ENCODE results near the gene LIAS. TPM values are rescaled to one million over a fixed set of nuclear protein-coding genes. Genes with fewer than 3 reads are reported as not detected.

LIAS gene
- total RNA-seq, 2 experiments from 2014 or later: 10.0 to 10.1 TPM

DNA sequence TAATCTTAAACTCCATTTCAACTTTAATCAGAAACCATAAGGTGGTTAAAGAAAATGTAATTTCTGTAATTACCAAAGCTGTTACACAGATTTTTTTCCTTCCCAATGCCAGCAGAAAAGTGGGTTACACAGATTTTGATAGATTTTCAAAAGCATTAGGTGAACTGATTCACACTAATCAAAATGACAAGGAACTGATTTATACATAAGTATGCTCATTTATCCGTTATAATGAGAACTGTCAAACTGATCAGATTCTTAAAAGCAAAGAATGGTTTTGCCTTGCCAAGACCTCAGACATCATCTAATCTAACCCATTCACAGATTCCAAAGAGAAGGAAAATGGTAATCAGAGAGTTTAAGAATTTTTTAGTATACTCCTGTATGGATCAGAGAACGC is 63.2 kb downstream of the LIAS start:
- Histone ChIP-seq H3K4me1 (ENCODE audit: insufficient read depth, low read length) (peaks cover 10% of the 10 kb centered on the region), H3K27me3 (ENCODE audit: control insufficient read depth in 1 of 2, insufficient read depth in 2 of 2, low read length in 2 of 2) (no peaks in the 10 kb centered on the region), H3K36me3 (ENCODE audit: insufficient read depth, low read length) (no peaks in the 10 kb centered on the region), H3K9me3 (ENCODE audit: control insufficient read depth in 1 of 2, insufficient read depth in 1 of 2, low read length in 2 of 2) (no peaks in the 10 kb centered on the region), H3K4me3 (ENCODE audit: low read length) (no peak overlapping the region), H3K27ac (ENCODE audit: low read depth in 1 of 2, low read length in 2 of 2) (no peak overlapping the region)
- H3K27me3 Mint-ChIP-seq: no peaks in the 10 kb centered on the region
- H3K36me3 Mint-ChIP-seq (ENCODE audit: low read depth): no peaks in the 10 kb centered on the region
- ATAC-seq (ENCODE audit: poor library complexity): no peak
- peaks cover 16% of the 10 kb centered on the region for H3K4me1 Mint-ChIP-seq (ENCODE audit: low read depth)
- no peak overlapping the region for H3K4me3 Mint-ChIP-seq
- ChIA-PET CTCF (interaction anchor here (0.7 kb wide), 1 partner anchor 296 kb away, joined by 3 read pairs; no protein-coding TSS in a partner anchor), POLR2A (no interaction called here)
- no peaks in the 10 kb centered on the region for H3K9me3 Mint-ChIP-seq
- TF ChIP-seq, protein P1, sequence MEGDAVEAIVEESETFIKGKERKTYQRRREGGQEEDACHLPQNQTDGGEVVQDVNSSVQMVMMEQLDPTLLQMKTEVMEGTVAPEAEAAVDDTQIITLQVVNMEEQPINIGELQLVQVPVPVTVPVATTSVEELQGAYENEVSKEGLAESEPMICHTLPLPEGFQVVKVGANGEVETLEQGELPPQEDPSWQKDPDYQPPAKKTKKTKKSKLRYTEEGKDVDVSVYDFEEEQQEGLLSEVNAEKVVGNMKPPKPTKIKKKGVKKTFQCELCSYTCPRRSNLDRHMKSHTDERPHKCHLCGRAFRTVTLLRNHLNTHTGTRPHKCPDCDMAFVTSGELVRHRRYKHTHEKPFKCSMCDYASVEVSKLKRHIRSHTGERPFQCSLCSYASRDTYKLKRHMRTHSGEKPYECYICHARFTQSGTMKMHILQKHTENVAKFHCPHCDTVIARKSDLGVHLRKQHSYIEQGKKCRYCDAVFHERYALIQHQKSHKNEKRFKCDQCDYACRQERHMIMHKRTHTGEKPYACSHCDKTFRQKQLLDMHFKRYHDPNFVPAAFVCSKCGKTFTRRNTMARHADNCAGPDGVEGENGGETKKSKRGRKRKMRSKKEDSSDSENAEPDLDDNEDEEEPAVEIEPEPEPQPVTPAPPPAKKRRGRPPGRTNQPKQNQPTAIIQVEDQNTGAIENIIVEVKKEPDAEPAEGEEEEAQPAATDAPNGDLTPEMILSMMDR (IDR thresholded peaks at IDR 0.05): no peak
- intact Hi-C loops (cut with DNase I, micrococcal nuclease): loop anchor here in 1 of 2 experiments (10.0 kb wide), 1 partner anchor 157 kb away; the partner anchor contains the start of gene RFC1
- no peak overlapping the region for H3K27ac Mint-ChIP-seq
- DNase-seq: no peak

DNA sequence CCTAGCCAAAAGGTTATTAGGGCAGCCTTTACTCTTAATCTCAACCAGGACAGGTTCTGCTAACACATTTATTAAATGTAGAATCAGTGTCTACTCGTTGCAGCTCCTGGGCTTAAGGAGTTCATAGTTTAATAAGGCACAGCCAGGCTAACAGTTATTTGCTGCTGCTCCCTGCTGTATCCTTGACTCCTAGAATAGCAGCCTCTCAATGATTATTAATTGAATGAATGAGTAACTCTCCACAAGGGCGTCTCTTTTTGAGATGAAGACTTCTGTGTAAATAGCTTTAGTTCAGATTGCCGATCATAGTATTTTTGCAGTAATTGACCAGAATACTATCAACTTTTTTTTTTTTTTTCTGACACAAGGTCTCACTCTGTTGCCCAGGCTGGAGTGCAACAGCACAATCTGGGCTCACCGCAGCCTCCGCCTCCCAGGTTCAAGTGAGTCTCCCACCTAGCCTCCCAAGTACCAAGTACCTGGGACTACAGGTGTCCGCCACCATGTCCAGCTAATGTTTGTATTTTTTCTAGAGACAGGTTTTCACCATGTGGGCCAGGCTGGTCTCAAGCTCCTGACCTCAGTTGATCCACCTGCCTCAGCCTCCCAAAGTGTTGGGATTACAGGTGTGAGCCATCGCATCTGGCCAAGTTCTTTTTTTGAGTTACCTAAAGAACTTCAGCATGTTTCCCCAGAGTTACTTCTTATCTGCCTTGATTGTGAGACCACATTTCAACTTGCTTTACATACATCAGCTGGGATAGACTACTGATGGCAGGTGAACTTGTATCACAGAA is 65.5 kb downstream of the LIAS start:
- Histone ChIP-seq H3K27ac (ENCODE audit: low read depth in 1 of 2, low read length in 2 of 2) (no peak overlapping the region), H3K4me1 (ENCODE audit: insufficient read depth, low read length) (peaks cover 22% of the 10 kb centered on the region), H3K9me3 (ENCODE audit: control insufficient read depth in 1 of 2, insufficient read depth in 1 of 2, low read length in 2 of 2) (no peaks in the 10 kb centered on the region), H3K27me3 (ENCODE audit: control insufficient read depth in 1 of 2, insufficient read depth in 2 of 2, low read length in 2 of 2) (no peaks in the 10 kb centered on the region), H3K36me3 (ENCODE audit: insufficient read depth, low read length) (no peaks in the 10 kb centered on the region), H3K4me3 (ENCODE audit: low read length) (no peak overlapping the region)
- Mint-ChIP-seq H3K36me3 (ENCODE audit: low read depth) (peaks cover 4% of the 10 kb centered on the region), H3K4me3 (no peak overlapping the region), H3K27me3 (no peaks in the 10 kb centered on the region), H3K9me3 (no peaks in the 10 kb centered on the region), H3K4me1 (ENCODE audit: low read depth) (peaks cover 22% of the 10 kb centered on the region), H3K27ac (no peak overlapping the region)
- TF ChIP-seq, protein P1 (IDR thresholded peaks at IDR 0.05): no peak
- intact Hi-C loops (cut with DNase I, micrococcal nuclease): loop anchor here in 1 of 2 experiments (10.0 kb wide), 1 partner anchor 160 kb away; the partner anchor contains the start of gene RFC1
- ChIA-PET POLR2A (interaction anchor here (1.0 kb wide), 1 partner anchor 454 kb away, joined by 3 read pairs; no protein-coding TSS in a partner anchor), CTCF (interaction anchor here (0.6 kb wide), 1 partner anchor 200 kb away, joined by 3 read pairs; no protein-coding TSS in a partner anchor)
- no peak for DNase-seq
- no peak for ATAC-seq (ENCODE audit: poor library complexity)

DNA sequence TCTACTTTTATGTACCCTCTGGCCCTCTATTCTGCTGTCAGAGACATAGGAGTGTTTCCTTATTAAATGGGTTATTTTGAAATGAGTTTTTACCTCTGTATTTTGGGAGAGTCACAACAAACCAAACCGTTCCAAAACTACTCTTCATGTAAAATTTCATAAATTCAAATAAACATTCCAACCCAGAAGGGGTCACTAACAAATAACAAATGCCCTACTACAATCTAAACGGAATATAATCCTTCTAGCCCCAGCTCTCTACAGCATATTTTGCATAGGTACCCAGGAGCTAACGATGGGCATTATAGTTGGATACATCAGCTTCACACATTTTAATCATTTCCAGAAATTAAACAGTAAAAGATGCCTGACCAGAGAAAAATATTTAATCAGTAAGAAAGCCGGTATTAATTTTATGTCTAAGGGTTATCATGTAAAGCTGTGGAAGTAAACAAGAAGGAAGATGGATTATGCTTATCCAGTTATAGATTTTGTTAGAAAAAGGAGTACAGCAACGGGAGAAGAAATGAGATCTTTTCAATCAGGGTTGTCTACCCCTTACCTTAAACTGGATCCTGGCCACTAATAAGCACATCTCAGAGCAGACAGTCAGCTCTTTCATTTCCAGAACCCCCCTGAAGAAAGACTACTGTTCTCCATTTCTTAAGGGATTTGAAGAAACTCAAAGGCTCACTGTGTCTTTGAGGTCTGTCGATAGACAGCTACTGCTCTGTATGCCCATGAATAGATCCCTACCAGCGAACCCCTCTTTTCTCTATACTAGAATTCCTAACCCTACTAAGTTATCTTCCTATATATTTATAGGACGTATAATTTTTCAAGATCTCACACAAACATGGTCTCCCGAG is 67.2 kb downstream of the LIAS start:
- ATAC-seq (ENCODE audit: poor library complexity) (no peak), DNase-seq (peak in 1 of 14 experiments; percentile 1)
- peaks cover 22% of the 10 kb centered on the region for H3K4me1 ChIP-seq (ENCODE audit: insufficient read depth, low read length)
- peak overlapping the region; percentile 88 for H3K27ac Mint-ChIP-seq
- no peaks in the 10 kb centered on the region for H3K27me3 ChIP-seq (ENCODE audit: control insufficient read depth in 1 of 2, insufficient read depth in 2 of 2, low read length in 2 of 2)
- TF ChIP-seq, protein P1 (IDR thresholded peaks at IDR 0.05): no peak
- intact Hi-C loops (cut with DNase I, micrococcal nuclease): loop anchor here in 1 of 2 experiments (2.0 to 10.0 kb wide), 8 partner anchors 67 to 1699 kb away; partner anchors contain the start of genes LIAS, PDS5A, PGM2 and RFC1
- H3K9me3 Mint-ChIP-seq: peaks cover 3% of the 10 kb centered on the region
- ChIA-PET POLR2A (interaction anchor here (0.7 to 3.0 kb wide), 5 partner anchors 11 to 665 kb away, joined by 3 to 42 read pairs (median 13); partner anchors contain the start of genes LIAS, RPL9, SMIM14 and UBE2K), CTCF (no interaction called here)
- peaks cover 5 to 6% of the 10 kb centered on the region in 2 experiments for H3K9me3 ChIP-seq (ENCODE audit: control insufficient read depth in 1 of 2, insufficient read depth in 1 of 2, low read length in 2 of 2)
- H3K4me3 Mint-ChIP-seq: peak overlapping the region; percentile 91
- peaks cover 12% of the 10 kb centered on the region for H3K36me3 Mint-ChIP-seq (ENCODE audit: low read depth)
- no peaks in the 10 kb centered on the region for H3K27me3 Mint-ChIP-seq
- H3K4me1 Mint-ChIP-seq (ENCODE audit: low read depth): peaks cover 22% of the 10 kb centered on the region
- peak overlapping the region; percentile 98 for H3K4me3 ChIP-seq (ENCODE audit: low read length)
- H3K36me3 ChIP-seq (ENCODE audit: insufficient read depth, low read length): no peaks in the 10 kb centered on the region
- no peak overlapping the region for H3K27ac ChIP-seq (ENCODE audit: low read depth in 1 of 2, low read length in 2 of 2)

All from CD4-positive, alpha-beta T cell (primary cell).